TTC549 (cell line): Measurements from ENCODE around the gene OTUD3.
A peak's percentile ranks its signal among the peaks of the same experiment; 100 is the strongest.
"Not testable (repeated sequence)": the region's sequence is repeated elsewhere in the genome, so short reads cannot be mapped to it uniquely, and the experiment has no call there.

Experiments used
- FAIRE-seq: peaks from 2 replicates; lab custom pipeline; 2012; peaks lifted over from hg19 to GRCh38; lab: Jason Lieb, UNC

Gene OTUD3

DNA sequence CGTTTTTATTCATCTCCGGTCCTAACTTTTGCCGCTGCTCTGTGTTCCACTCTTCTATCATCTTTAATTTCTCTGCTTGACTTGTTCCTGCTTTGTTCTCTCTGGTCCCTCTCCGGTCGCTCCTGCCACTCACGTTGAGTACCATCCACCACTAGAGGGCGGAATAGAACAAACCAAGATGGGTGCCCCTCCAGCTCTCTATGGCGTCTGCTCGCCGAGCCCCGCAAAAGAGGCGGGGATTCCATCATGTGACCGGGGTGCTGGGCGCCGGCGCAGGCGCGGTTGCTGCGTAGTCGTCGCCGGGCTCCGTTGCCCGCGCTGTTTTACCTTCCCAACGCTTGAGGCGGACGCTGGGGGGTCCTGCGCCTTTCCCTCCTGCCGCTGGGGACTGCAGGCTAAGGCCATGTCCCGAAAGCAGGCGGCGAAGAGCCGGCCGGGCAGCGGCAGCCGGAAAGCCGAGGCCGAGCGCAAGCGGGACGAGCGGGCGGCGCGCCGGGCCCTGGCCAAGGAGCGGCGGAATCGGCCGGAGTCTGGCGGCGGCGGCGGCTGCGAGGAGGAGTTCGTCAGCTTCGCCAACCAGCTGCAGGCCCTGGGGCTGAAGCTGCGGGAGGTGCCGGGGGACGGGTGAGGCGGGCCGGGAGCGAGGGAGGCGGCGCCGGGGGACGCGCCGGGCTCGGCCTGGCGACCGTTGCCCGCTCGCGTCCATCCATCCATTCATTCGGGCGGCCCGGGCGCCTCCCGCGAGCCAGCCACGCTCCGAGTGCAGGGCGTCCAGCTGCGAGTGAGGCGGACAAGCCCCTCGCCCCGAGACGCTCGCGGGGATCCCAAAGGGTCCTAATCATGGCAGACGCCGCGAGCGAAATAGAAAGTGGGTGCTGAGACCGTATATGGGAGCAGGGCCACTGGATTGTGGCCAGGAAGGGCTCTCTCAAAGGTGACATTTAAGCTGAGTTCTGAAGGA, at the start of gene OTUD3:
Gene OTUD3 (plus strand): TSS at position 285 of the 961 bp plus-strand sequence. CDS start 119 bp downstream, at position 404.
- FAIRE-seq, result peak; percentile 88

DNA sequence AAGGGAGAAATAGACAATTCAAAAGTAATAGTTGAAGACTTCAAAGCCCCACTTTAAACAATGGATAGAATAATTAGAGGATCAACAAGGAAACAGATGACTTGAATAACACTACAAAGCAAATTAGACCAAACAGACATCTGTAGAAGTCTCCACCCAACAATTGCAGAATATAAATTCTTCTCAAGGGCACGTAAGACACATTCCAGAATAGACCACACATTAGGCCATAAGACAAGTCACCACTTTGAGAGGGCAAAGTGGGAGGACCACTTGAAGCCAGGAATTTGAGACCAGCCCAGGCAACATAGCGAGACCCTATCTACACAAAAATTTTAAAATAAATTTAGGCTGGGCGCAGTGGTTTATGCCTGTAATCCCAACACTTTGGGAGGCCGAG, 46.6 kb upstream of the OTUD3 start:
- FAIRE-seq, result no peak

DNA sequence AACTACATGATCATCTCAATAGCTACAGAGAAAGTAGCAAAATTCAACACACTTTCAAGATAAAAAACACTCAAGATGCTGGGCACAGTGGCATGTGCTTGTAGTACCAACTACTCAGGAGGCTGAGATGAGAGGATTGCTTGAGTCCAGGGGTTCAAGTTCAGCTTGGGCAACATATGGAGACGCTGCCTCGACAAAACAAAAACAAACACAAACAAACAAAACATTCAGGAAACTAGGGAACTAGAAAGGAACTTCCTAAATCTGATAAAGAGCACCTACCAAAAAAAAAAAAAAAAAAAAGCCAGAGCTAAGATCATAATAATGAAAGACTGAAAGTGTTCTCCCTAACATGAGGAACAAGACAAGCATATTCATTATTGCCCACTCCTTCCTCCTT, 44.3 kb upstream of the OTUD3 start:
- no peak for FAIRE-seq

- no peak for FAIRE-seq
Measured at GRCh38 chr1:19840228-19840627, 42.0 kb upstream of the OTUD3 start.

- FAIRE-seq, result no peak
Measured at GRCh38 chr1:19844731-19845495, 37.3 kb upstream of the OTUD3 start.

GRCh38 chr1:19845555-19845954, 36.6 kb upstream of the OTUD3 start:
- FAIRE-seq, result no peak

GRCh38 chr1:19846338-19846737, 35.9 kb upstream of the OTUD3 start:
- no peak for FAIRE-seq

DNA sequence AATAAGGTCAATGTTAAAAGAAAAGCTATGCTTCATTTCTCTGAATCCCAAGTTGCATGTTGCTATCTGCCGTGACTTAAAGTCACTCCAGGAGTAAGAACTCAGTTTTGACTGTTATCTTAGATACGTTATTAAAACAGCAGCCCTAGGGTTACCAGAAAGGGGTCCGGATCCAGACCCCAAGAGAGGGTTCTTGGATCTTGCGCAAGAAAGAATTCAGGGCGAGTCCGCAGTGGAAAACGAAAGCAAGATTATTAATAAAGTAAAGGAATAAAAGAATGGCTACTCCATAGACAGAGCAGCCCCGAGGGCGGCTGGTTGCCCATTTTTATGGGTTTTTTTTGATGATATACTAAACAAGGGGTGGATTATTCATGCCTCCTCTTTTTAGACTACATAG, 34.9 kb upstream of the OTUD3 start:
- FAIRE-seq, result not testable (repeated sequence)

DNA sequence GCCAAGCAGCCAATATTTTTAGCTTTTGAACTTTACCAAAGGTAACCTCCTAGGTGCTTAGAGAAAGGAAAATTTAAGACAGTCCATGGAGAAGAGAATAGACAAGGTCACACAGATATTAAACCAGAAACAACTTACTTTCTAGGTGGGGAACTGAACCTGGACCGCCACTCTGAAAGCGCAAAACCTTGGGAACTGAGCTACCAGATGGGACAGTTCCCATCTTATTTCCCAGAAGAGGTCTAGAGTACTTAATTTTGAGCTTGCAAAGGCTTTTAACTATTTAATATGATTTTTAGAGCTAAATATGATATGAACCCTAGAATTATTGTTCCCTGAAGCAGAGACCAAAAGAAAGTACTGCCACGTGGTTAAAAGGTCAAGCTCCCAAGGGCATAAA, 32.9 kb upstream of the OTUD3 start:
- FAIRE-seq, result not testable (repeated sequence)

GRCh38 chr1:19850214-19850613, 32.0 kb upstream of the OTUD3 start:
- FAIRE-seq, result no peak

DNA sequence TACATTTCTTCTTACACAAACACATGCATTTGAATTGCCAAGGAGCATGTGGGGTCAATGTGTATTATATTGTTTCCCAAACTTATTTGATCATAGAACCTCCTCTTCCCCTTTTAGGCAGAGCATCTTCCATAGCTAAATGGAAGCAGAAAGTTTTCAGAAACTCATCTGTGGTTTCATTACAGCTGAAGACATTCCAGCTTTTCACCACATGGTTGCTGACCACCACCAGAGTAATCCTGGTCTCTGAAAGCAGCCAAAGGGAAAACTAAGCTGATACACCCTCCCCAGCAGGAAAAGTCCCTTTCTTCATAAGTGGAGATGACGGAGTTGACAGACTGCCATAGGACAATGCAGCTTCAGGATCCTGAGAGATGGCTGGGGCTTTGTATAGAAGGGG, 30.2 kb upstream of the OTUD3 start:
- FAIRE-seq, result no peak

GRCh38 chr1:19854866-19855265, 27.3 kb upstream of the OTUD3 start:
- no peak for FAIRE-seq

DNA sequence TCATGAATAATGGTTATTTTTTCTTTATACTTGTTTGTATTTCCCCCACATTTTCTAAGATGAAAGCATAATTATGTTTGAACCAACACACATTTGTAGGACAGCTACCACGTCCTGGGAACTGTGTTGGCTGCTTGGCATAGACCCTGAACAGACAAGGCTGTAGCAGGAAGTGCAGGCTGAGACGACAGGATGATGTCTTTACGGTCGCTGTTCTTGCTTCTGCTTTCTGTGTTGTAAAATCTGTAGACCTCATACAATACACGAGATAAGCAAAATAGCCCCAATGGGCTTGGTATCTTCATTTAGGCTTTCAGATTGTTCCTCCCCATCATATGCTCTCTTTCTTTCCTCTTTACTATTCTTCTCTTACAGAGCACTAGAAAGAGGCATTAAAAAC, 23.3 kb upstream of the OTUD3 start:
- FAIRE-seq, result no peak

DNA sequence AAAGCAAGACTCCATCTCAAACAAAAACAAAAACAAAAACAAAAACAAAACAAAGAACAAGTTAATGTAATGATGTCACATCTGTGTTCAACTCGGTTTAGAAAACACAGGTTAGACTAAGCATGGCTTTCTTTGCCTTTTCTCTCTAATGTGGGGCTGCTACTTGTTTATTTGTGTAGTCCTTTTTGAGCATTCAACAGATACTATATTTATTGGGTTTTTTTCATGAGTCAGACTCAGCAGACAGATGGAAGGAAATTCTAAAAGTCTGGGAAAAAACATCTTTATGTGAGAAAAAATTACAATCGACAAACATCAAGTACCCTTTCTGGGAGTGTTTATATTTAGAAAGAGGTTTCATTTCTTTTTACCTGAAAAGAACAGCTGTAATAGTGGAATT, 22.3 kb upstream of the OTUD3 start:
- no peak for FAIRE-seq

DNA sequence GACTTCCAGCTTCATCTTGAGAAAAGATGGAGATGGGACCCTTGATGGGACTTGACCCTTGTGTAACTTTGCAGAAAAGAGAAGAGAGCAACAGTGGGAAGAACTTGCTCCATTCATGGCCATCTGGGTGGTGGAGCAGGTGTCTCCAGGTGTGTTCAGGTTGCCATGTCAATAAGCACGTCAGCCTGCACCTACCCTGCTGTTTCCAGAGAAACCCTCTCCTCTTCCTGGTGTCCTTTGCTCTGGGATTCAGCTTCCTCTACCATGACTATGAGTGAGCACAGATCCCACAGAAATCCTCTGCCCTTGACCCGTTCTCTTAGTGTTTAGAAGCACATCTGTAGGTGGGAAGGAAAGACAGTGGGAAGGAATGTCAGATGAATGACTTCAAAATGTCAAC, 21.8 kb upstream of the OTUD3 start:
- no peak for FAIRE-seq

- no peak for FAIRE-seq
Measured at GRCh38 chr1:19861034-19861433, 21.2 kb upstream of the OTUD3 start.

DNA sequence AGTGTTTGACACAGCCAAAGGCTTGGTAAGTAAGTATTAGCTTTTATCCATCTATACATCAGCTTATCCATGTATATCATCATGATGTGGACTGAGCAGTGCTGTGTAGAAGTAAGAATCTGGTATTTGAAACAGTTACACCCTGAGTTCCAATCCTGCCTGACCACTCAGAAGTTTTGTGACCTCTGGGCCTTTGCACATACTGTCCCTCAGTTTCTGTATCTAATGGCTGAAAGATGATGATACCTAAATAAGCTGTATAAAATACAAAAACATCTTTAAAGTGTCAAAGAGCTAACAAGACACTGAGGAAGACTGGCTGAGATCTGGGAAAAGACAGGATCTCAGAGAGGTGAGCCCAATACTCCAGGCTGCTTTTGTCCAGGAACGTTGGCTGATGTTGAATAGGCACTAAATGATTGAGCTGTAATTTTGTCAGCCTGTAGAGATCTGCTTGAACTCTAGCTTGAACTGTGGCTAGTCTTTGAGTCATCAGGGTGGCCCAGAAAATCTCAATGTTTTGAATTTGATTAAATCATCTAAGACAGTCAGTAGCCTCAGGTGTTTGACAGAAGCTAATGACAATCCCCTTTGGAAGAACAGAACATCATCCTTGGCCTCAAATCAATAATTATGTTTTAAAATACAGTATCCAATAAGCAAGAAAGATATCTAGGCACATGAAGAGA, 20.2 kb upstream of the OTUD3 start:
- no peak for FAIRE-seq

DNA sequence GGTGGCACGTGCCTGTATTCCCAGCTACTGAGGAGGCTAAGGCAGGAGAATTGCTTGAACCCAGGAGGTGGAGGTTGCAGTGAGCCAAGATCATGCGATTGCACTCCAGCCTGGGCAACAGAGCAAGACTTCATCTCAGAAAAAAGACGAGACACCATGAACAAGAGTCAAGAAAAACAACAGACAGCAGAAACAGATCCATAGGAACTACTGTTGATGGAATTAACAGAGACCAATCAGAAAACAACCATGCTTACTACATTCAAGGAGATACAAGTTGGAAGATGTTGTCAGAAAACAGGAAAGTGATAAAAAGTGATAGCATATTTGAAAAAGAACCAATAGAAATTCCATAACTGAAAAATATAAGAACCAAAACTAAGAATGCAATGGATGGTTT, 19.3 kb upstream of the OTUD3 start:
- no peak for FAIRE-seq

- FAIRE-seq, result no peak
Measured at GRCh38 chr1:19864570-19865160, 17.5 kb upstream of the OTUD3 start.

- FAIRE-seq, result no peak
Measured at GRCh38 chr1:19866029-19866428, 16.2 kb upstream of the OTUD3 start.

- FAIRE-seq, result no peak
Measured at GRCh38 chr1:19866758-19867157, 15.4 kb upstream of the OTUD3 start.

- FAIRE-seq, result not testable (repeated sequence)
Measured at GRCh38 chr1:19868575-19868974, 13.6 kb upstream of the OTUD3 start.
